Measurements from ENCODE around the gene M1AP.

Gene M1AP

DNA sequence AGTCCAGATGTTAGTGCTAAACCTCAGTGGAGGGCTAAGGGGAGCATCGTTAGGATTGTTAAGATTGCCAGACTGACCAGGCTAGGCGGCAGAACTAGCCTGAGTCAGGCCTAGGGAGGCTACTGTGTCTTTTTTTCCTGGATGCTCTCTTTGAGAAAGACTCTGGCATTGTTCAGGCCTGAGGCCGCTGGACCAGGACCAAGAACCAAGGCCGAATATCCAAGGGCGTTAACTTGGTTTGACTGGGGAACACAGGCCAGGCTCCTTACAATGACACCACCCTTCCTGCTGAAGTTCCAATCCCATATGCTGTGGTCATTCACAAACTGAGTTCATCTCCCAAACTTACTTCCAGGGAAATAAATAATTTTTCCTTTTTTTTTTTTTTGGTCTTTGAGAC lies 107.8 kb downstream of the M1AP start:
- no peak for DNase-seq

GRCh38 chr2:74538881-74539339 lies 109.2 kb downstream of the M1AP start:
- DNase-seq, result no peak

DNA sequence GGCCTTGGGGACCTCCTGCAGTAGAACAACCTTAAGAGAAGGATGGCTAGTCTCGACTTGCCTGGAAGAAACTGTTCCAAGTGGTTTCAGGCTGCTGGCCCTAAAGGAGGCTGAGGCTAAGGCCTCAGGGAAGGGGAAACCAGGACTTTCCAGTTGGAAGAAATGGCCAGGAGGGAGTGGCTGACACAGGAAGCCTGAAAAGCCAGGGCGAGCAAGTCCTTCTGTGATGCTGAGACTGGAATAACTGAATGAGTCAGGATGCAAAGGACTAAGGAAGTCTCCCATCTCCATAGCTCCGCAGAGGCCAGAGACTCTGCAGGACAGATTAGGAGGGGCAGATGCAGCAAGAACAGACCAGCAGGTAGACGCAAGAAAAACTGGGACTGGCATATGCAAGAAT lies 111.0 kb downstream of the M1AP start:
- DNase-seq, result no peak

DNA sequence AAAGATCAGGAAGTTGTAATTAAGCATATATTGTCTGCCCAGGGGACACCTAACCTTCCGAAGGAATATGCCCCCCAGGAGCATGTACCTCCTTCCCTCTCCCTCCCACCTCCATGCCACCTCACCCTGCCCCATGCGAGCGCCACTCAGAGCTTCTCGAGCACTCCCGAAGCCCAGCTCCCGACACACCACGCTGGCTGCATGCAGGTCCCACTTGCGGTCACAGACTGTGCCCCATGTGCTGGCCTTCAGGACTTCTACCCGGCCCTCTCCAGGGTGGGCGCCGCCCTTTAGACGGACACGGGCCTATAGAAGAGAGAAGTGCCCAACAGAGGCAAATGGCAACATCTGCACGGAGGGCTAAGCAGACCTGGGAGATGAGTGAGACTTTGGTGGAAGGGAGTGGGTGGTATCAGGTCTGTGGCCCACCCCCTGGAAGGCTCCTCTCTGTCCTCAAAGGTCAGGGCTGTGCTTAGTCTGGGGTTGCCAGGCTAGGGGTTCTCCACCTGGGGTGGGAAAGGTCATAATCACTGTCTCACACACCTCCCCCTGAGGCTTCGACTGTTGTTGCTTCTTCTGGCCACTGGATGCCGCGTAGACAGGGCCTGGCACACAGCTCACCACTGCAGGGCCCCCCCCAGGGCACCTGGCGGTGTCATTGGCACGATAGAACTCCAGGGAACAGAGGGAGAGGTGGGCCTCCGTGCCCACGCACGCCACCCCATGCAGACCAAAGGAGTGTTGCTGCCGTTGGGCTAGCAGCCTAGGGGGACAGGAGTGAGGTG lies 111.8 kb downstream of the M1AP start:
- DNase-seq, result no peak

DNA sequence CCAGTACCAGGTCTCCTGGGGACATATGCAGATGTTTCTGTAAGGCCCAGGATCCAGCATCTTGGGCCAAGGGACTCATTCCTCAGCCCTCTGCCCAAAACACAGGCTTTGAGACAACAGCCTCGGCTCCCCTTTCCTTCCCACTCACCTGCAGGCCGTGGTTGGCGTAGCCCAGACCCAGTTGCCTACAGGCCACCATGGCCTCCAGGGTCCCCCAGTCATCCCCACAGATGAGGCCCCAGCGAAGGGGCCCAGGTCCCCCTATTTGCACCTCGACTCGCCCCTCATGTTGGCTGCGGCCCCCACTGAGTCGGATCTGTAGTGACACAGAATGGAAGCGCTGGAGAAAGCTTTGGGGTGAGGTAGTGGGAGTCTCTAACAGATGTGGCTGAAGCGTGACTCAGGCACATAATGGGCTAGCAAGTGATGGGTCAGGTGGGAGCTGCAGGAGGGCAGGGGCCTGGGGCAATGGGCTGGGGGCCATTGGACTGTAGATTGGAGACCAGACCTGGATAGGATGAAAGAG lies 112.6 kb downstream of the M1AP start:
- DNase-seq, result no peak

- DNase-seq, result no peak
Measured at GRCh38 chr2:74534411-74534810, 113.7 kb downstream of the M1AP start.

- DNase-seq, result no peak
Measured at GRCh38 chr2:74533464-74533863, 114.7 kb downstream of the M1AP start.

DNA sequence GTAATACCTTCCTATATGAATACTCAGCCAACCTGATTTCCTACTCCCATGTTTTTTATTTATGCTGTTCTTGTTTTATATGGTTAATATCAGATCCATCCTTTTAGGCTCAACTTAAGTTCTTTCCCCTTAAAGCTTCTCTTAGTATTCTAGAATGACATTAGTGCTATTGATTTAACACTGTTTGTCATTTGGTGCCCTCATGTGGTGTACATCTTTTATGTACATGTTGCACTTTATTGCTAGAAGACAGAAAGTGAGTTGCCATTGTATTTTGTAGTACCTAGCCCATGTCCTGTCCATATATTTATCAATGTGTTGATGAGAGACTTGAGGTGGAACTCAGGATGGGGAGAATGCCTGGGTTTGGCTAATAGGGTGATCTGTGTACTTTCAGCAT lies 115.9 kb downstream of the M1AP start:
- peak; percentile 47 for DNase-seq

DNA sequence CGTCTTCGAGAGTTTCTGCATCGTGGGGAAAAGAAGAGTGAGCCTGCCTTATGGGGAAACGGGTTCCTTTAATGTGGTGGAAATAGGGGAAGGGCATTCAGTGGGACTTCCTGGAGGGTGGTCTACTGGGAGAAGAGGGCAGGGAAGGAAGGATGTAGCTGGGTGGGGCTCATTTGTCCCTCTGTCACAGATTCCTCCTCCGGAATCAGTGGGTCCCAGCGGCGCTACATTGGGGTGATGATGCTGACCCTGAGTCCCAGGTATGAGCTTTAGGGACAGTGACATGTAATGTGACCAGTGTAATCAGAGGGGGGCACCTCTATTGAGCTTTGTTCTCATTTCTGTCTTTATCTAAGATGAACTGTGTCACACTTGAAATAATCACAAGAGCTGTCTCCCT lies 116.5 kb downstream of the M1AP start:
- DNase-seq, result no peak

GRCh38 chr2:74530239-74531187 lies 117.6 kb downstream of the M1AP start:
- peak; percentile 27 for DNase-seq

- peak; percentile 98 for DNase-seq
Measured at GRCh38 chr2:74529357-74530238, 118.5 kb downstream of the M1AP start, which contains the start of the genes AUP1 and HTRA2. Gene AUP1, minus strand, starts transcription at chr2:74529706. Its CDS starts 77 bp downstream, at chr2:74529629. Gene HTRA2, plus strand, starts transcription at chr2:74529933. Its CDS starts 74 bp downstream, at chr2:74530007.

GRCh38 chr2:74528600-74529356 lies 119.4 kb downstream of the M1AP start:
- no peak for DNase-seq

- no peak for DNase-seq
Measured at GRCh38 chr2:74527741-74528140, 120.4 kb downstream of the M1AP start.

DNA sequence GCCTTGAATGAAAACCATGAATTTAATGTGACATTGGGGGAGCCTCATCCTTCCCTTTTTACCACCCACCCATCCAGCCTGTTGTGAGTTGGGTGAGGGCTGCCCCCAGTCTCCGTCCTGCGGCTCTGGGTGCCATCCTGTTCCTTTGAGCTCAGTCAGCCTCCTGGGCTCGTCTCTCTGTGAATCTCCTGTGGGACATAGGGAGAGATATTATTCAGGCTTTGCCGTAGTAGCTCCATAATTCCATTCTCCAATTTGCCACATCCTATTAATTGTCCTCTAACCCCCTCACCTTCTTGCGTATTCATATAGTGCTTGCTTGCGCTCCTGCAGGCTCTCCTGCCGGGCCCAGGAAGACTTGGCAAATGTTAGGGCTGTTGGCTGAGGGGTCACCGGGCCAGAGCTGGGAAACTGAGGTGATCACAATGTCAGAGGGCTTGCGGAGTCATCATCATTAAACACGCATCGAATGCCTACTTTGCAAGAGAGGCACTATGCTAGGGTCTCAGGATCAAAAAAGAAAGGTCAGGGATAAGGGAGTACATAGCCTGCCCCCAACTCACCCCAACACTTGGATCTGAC lies 121.4 kb downstream of the M1AP start:
- no peak for DNase-seq

DNA sequence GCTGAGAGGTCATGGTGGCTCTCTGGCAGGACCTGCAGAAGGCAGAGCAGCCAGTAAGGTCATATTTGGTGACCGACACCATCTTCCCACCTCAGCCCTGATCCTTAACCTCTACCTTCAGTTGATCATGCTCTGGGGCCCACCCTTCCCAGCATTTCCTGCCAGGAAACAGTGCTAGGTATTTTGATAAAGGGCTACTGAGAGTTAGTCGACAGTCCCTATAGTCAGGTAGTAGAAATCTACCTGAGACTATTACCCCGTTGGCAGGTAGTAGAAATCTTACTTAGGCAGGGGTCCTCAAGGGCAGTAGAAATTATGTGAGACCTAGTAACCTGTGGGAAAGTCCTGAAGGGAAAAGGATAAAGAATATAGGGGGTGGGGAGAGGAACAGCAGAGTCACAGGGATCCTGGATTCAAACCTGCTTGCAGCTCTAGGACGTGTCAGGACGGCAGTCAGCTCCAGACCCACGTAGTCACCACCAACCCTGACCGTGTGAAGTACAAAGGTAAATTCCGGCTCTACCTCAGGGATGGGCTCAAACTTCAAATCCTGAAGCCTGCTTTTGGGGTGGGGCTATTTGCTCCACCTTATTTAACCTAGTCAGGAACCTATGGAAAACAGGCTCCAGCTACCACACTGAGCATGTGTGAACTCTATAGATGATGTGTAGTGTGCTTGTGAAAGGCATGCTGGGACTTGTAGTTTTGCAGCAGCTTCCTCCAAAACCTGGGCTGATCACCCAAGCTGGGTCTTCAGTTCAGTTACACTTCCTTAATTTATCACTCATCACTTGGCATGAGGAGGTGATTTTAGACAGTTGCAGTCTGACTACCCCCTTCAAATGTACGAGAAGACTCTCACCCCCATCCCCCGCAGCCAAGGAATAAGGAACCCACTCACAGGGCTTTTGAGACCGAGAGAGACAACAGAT lies 122.1 kb downstream of the M1AP start, which contains the start of gene DQX1:
DQX1 (minus strand) TSS at position 515 of the 932 bp plus-strand sequence; CDS start at position 13, 502 bp downstream.
- DNase-seq, result peak; percentile 39

- DNase-seq, result no peak
Measured at GRCh38 chr2:74524955-74525716, 123.0 kb downstream of the M1AP start.

DNA sequence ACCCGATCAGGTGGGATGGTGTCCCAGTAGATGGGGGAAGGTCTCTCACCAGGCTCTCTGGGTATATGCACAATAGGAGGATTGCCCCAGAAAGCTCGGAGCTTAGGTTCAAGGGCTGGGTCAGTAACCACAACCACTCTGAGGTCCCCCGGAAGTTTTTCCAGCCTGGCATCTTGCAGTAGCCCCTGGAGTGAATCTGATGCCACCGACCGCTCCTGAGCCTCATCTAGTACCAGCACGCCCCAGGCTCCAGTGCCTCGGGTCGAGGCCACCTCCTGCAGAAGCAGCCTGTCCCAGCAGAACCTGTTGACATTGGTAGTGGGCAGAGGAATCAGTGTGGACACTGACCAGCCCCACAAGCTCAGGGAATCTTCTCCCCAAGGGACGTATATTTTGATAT lies 124.1 kb downstream of the M1AP start:
- no peak for DNase-seq

- DNase-seq, result no peak
Measured at GRCh38 chr2:74522516-74522915, 125.6 kb downstream of the M1AP start.

DNA sequence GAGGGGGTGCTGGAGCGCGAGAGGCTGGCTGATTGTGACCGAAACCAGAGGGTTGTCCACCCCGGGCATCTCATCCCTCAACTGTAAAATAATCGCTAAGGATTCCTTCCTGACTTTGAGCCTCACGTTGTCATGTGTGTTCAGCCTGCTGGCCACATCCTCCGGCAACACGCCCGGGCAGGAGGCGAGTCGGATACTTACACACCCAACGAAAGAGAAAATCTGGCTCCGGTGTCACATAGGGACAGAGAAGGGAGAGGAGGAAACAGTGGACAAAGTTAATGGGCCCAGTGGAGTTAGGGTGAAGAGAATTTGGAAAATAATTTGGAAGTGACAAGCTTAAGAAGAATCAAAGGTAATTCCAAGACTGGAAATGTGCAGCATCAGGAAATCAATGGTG lies 131.5 kb downstream of the M1AP start:
- DNase-seq, result no peak
